CD4-positive, alpha-beta T cell treated with Interleukin-6 at 100 ng/mL for 8 hours (primary cell): ENCODE results near the gene CENPN.

Experiments
- DNase-seq: peaks from one replicate; pipeline ENCODE4 v3.0.0-alpha.2; 2020; ENCODE audit warnings: mixed read lengths, low spot score

The CENPN gene

DNA sequence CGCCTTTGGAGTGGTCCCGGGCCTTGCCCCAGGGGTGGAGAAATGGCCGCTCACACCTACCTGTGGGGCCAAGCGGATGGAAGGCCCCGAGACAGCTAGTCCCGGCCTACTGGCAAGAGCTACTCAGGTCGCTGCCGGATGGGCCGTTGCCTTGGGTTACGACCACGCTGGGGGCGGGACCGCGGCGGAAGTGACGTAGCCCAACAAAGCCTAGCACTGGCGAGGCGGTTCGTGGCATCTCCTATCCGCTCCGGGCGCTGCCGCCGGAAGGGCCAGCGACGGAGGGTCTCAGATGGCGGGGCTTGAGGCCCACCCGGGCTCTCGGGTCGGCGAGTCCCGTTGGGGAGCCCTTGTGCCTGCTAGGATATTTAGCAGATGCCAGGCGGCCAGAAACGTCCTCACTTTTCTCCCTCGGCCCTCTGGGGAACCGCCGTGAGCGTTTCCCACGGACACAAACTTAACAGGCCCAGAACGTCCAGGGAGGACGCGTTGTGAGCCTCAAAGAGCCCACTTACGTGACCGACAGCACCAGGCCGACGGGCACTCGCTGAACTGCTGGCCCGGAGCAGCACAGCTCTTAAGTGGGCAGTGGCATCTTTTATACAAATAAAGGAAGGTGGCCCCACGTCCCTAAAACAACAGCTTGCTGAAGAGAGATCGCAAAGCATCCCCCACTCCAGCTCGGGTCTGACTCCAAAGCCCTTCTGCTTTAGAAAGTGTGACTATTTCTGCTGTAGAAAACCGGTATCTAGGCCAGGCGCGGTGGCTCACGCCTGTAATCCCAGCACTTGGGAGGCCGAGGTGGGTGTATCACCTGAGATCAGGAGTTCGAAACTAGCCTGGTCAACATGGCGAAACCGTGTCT is 70.3 kb downstream of the CENPN start, which contains the start of gene C16orf46:
C16orf46 (minus strand) TSS at position 163 of the 865 bp plus-strand sequence. CDS start 13,283 bp downstream, outside the sequence.
- peak; percentile 95 for DNase-seq

DNA sequence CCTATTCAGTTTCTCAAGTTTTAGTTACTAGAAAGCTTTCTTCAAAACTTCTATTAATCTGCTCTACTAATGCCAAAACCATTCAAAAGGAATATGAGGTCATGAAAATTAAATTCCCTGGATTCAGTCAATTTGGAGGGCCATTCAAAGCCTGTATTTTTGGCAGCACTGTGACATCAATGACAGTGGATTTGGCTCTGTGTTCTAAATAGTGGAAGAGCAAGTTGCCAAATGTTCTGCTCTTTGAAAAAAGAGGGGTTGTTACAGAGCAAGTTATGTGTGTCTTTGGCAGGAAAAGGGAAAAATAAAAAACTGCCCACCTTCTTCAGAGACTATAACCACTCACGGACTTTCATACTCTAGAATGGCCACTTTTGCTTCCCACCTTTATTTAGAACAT is 73.2 kb downstream of the CENPN start:
- no peak for DNase-seq

DNA sequence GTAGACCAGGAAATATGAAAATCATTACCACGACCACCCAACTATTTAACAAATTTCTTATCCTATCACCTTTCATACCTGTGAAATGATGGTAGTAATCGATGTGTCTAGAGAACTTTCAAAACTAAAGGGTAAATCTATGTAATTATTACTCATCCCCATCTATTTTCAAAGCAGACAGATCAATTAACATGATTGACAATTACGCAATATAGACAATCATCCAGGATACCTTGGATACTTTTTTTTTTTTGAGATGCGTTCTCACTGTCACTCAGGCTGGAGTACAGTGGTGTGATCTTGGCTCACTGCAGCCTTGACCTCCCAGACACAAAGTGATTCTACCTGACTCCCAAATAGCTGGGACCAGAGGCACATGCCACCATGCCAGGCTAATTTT is 74.0 kb downstream of the CENPN start:
- no peak for DNase-seq
